ENCODE results near the gene INSIG2. TPM values are rescaled to one million over a fixed set of nuclear protein-coding genes. Genes with fewer than 3 reads are reported as not detected.

The INSIG2 gene
- total RNA-seq, 1 experiment from 2014 or later, result 15.0 TPM

DNA sequence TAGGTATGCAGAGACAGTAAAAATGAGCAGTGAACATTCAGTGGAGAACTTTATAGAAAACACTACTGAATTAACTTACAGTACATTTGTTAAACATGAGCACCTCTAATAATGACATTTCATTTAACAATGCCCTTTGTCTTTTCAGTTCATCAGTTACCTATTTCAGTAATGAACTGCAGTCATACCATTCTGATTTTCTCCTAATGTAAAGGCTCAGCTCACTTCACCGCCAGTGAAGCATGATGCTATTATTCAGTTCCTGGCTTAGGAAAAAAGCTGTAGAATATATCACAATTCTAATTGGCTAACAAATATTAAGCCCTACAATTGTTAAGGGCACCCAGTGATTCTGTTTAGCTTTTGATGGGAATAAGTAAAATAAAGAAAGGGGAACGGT lies 37.3 kb upstream of the INSIG2 start:
- no peak for DNase-seq (ENCODE audit: unreplicated experiment)
- POLR2A ChIA-PET, result no interaction called here
- H3K36me3 Mint-ChIP-seq (ENCODE audit: insufficient read depth, unreplicated experiment), result no peaks in the 10 kb centered on the region
- no peak overlapping the region for H3K27ac Mint-ChIP-seq (ENCODE audit: low read depth, unreplicated experiment)
- BruUV-seq (replicated peaks), result no TSS peak
- intact Hi-C loops (cut with micrococcal nuclease), result no loop called here
- no peak overlapping the region for H3K4me3 Mint-ChIP-seq (ENCODE audit: unreplicated experiment)
- CTCF ChIA-PET, result interaction anchor here (0.6 to 2.8 kb wide), 6 partner anchors 9 to 505 kb away, joined by 3 to 19 read pairs (median 8); no protein-coding TSS in a partner anchor
- H3K4me1 Mint-ChIP-seq (ENCODE audit: insufficient read depth, unreplicated experiment), result peaks cover 5% of the 10 kb centered on the region
- peaks cover 19% of the 10 kb centered on the region for H3K27me3 Mint-ChIP-seq (ENCODE audit: insufficient read depth, unreplicated experiment)
- TF ChIP-seq, protein P1, sequence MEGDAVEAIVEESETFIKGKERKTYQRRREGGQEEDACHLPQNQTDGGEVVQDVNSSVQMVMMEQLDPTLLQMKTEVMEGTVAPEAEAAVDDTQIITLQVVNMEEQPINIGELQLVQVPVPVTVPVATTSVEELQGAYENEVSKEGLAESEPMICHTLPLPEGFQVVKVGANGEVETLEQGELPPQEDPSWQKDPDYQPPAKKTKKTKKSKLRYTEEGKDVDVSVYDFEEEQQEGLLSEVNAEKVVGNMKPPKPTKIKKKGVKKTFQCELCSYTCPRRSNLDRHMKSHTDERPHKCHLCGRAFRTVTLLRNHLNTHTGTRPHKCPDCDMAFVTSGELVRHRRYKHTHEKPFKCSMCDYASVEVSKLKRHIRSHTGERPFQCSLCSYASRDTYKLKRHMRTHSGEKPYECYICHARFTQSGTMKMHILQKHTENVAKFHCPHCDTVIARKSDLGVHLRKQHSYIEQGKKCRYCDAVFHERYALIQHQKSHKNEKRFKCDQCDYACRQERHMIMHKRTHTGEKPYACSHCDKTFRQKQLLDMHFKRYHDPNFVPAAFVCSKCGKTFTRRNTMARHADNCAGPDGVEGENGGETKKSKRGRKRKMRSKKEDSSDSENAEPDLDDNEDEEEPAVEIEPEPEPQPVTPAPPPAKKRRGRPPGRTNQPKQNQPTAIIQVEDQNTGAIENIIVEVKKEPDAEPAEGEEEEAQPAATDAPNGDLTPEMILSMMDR (IDR thresholded peaks at IDR 0.05; ENCODE audit: unreplicated experiment), result no peak
- H3K9me3 Mint-ChIP-seq (ENCODE audit: unreplicated experiment), result no peaks in the 10 kb centered on the region

DNA sequence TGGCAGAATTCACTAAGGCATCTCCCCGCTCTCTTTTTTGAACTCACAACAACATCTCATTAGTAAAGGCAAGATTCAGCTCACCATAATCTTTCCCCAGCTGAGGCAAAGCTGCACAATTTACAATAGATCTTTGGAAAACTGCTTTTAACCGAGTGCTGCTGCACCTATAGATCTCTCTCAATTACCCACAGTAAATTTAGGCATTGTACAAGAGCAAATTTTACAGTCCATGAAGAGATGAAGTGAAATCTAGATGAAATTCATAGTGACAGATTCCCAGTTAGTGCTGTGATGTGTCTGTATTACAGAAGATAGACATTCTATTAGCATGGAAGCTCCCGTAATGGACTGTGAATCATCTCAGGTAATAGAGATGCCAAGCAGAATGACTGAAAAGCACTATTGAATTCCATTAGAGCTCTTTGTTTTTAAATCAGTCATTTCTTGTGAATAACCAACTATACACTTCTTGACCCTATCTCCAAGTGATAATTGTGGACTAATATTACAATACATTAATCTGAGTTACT lies 36.4 kb upstream of the INSIG2 start:
- ChIA-PET POLR2A (no interaction called here), CTCF (interaction anchor here (0.6 to 2.8 kb wide), 6 partner anchors 9 to 316 kb away, joined by 3 to 19 read pairs (median 8); no protein-coding TSS in a partner anchor)
- Mint-ChIP-seq H3K27ac (ENCODE audit: low read depth, unreplicated experiment) (no peak overlapping the region), H3K4me3 (ENCODE audit: unreplicated experiment) (no peak overlapping the region), H3K36me3 (ENCODE audit: insufficient read depth, unreplicated experiment) (no peaks in the 10 kb centered on the region), H3K4me1 (ENCODE audit: insufficient read depth, unreplicated experiment) (peaks cover 5% of the 10 kb centered on the region), H3K9me3 (ENCODE audit: unreplicated experiment) (no peaks in the 10 kb centered on the region), H3K27me3 (ENCODE audit: insufficient read depth, unreplicated experiment) (peaks cover 19% of the 10 kb centered on the region)
- TF ChIP-seq, protein P1 (IDR thresholded peaks at IDR 0.05; ENCODE audit: unreplicated experiment), result no peak
- intact Hi-C loops (cut with micrococcal nuclease), result no loop called here
- DNase-seq (ENCODE audit: unreplicated experiment), result no peak
- no TSS peak for BruUV-seq (replicated peaks)

DNA sequence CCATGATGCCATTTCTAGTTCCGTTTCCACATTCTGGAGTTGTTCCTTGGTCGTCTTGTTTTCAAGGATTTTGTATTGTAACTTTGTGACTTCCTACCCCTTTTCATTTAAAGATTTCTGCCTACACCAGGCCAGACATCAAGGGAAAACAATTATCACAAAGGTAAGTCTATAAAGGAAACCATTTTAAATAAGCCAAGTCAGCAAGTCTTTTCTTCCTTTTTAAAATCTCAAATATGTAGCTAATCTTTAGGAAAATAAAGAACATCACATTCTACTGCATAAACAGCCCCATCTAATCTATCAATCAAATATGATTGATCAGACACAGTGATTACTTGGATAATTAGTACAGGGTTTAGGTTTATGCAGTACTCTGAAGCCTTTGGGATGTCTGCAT lies 35.8 kb upstream of the INSIG2 start:
- CTCF ChIA-PET, result interaction anchor here (0.5 to 2.8 kb wide), 5 partner anchors 8 to 150 kb away, joined by 3 to 19 read pairs (median 5); no protein-coding TSS in a partner anchor
- POLR2A ChIA-PET, result no interaction called here
- TF ChIP-seq, protein P1 (IDR thresholded peaks at IDR 0.05; ENCODE audit: unreplicated experiment), result no peak
- Mint-ChIP-seq H3K36me3 (ENCODE audit: insufficient read depth, unreplicated experiment) (no peaks in the 10 kb centered on the region), H3K4me1 (ENCODE audit: insufficient read depth, unreplicated experiment) (peaks cover 2% of the 10 kb centered on the region), H3K9me3 (ENCODE audit: unreplicated experiment) (no peaks in the 10 kb centered on the region), H3K4me3 (ENCODE audit: unreplicated experiment) (no peak overlapping the region), H3K27ac (ENCODE audit: low read depth, unreplicated experiment) (no peak overlapping the region), H3K27me3 (ENCODE audit: insufficient read depth, unreplicated experiment) (peaks cover 19% of the 10 kb centered on the region)
- no peak for DNase-seq (ENCODE audit: unreplicated experiment)
- intact Hi-C loops (cut with micrococcal nuclease), result no loop called here
- no TSS peak for BruUV-seq (replicated peaks)

DNA sequence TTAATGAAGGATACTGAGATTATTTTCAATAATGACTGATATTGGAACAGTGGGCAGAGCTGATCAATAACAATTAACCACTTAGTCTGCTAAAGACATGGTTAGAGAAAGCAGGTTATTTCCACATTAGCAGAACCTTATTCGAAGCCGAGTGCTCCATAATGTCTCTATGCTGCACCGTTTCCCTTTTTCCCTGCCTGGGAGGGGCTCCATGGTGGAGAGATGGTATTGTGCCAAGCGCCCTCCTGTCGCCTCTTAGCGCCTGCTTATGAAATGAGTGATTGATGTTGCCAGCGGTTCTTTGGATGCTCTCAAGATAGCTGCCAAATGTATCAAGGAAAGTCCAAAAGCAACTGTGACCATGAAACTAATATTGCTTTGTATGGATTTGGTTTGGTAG lies 34.6 kb upstream of the INSIG2 start:
- no peak overlapping the region for H3K4me3 Mint-ChIP-seq (ENCODE audit: unreplicated experiment)
- intact Hi-C loops (cut with micrococcal nuclease), result no loop called here
- ChIA-PET POLR2A (interaction anchor here (1.1 kb wide), 1 partner anchor 9 kb away, joined by 4 read pairs; no protein-coding TSS in a partner anchor), CTCF (interaction anchor here (1.4 to 1.5 kb wide), 2 partner anchors 10 to 802 kb away, joined by 3 read pairs; no protein-coding TSS in a partner anchor)
- DNase-seq (ENCODE audit: unreplicated experiment), result no peak
- H3K36me3 Mint-ChIP-seq (ENCODE audit: insufficient read depth, unreplicated experiment), result no peaks in the 10 kb centered on the region
- H3K27me3 Mint-ChIP-seq (ENCODE audit: insufficient read depth, unreplicated experiment), result peaks cover 19% of the 10 kb centered on the region
- no peaks in the 10 kb centered on the region for H3K4me1 Mint-ChIP-seq (ENCODE audit: insufficient read depth, unreplicated experiment)
- BruUV-seq (replicated peaks), result no TSS peak
- H3K9me3 Mint-ChIP-seq (ENCODE audit: unreplicated experiment), result no peaks in the 10 kb centered on the region
- TF ChIP-seq, protein P1 (IDR thresholded peaks at IDR 0.05; ENCODE audit: unreplicated experiment), result no peak
- H3K27ac Mint-ChIP-seq (ENCODE audit: low read depth, unreplicated experiment), result no peak overlapping the region

Measured in MCF 10A (cell line).